Activated CD4-positive, alpha-beta T cell treated with anti-CD3 and anti-CD28 coated beads, Interleukin-2, Interleukin-6, amounts not matched to agents 100 ng/mL and 50 ng/mL, durations not matched to agents 16 hours and 8 hours (primary cell): ENCODE data around the gene CREM.

Experiments
- DNase-seq: peaks from one replicate; pipeline ENCODE4 v3.0.0-alpha.2; 2020

Gene CREM

DNA sequence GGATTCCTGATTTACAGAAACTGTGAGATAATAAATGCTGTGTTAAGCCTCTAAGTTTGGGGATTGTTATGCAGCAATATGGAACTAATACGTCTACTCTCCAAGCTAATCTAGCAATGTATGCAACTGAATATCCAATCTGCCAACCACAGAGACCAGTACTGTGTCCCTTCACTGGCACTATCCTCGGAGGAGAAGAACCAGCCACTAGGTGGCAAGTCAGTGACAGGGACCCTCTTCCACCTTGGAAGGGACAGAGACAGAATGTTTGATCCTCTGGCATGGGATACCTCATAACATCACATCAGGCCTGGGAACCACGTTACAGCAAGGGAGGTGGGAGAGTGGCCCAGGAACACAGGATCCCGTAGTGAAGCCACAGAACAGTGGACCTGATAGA is 96.4 kb downstream of the CREM start:
- DNase-seq: no peak

DNA sequence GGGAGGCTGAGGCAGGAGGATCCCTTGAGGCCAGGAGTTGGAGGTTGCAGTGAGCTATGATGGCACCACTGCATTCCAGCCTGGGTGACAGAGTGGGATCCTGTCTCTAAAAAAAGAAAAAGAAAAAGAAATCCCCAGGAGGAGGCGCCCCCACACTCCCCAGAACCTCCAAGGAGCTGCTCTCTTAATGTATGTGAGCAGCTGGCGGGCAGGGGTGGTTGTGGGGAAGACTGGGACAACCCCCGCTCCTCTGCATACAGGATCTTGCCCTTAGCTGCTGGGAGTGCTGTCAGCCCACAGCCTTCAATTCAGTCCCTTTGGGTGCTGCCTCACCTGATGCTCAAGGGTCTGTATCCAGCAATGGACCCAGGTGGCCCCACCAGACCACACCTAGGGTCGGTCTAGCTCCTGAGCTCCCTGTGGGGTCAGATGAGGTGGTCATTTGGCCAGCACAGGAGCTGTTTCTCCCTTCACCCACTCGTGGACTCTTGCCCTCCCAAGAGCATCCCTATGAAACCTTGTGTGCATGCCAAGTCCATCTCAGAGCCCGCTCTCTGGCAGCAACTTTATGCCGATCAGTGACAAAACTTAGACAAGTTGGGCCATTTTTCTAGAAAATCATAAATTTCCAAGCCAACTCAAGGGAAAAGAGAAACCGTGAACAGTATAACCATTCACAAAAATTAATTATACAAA is 97.5 kb downstream of the CREM start:
- no peak for DNase-seq

- DNase-seq: peak; percentile 64
Observed at GRCh38 chr10:35225204-35225603, 98.6 kb downstream of the CREM start.

- DNase-seq: no peak
Observed at GRCh38 chr10:35226507-35226906, 99.9 kb downstream of the CREM start.

GRCh38 chr10:35228058-35228457 is 101.4 kb downstream of the CREM start:
- DNase-seq: no peak

DNA sequence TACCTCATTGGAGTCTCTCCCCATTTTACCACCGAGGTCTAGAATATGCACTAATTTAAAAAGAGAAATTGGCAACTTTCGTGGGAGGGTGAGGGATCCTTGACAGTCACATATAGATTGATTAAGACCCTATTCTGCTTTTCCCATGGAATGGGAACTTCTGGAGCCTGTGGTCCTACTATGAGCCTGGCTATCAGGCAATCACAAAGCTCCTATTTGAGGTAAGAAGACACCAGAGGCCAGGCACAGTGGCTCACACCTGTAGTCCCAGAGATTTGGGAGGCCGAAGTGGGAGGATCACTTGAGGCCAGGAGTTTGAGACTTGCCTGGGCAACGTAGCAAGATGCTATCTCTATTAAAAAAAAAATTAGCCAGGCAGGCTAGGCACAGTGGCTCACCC is 105.0 kb downstream of the CREM start:
- no peak for DNase-seq

DNA sequence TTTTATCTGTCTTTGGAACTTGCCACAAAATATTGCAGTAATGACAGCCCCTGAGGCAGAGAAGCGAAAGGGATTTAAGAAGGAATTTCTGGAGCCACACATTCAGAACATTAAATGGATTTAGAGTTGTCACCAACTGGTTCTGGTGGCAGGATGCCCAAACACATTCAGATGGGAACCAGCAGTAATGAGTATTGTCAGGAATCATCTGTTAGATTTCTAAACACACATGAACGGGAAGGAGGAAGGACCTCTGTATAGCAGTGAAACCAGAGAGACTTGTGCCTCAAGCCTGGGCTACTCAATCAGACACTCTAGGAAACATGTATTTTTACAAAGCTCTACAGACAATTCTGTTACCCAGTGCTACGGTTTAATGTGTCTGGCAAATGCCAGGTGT is 105.9 kb downstream of the CREM start:
- DNase-seq: no peak

- no peak for DNase-seq
Observed at GRCh38 chr10:35234073-35234472, 107.4 kb downstream of the CREM start.

GRCh38 chr10:35236739-35237138 is 110.1 kb downstream of the CREM start:
- no peak for DNase-seq

- DNase-seq: no peak
Observed at GRCh38 chr10:35237766-35238512, 111.3 kb downstream of the CREM start.

DNA sequence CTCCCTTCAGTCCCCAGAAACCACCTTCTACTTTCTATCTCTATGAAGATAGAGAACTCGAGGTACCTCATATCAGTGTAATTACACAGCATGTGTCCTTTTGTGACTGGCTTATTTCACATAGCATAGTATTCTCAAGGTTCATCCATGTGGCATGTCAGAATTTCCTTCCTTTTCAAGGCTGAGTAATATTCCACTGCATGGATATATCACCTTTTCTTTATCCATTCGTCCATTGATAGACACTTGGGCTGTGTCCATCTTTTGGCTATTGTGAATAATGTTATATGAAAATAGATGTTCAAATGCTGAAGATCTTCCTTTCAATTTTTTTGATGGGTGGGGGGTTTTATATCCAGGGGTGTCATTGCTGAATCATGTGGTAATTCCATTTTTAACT is 117.9 kb downstream of the CREM start:
- DNase-seq: no peak

DNA sequence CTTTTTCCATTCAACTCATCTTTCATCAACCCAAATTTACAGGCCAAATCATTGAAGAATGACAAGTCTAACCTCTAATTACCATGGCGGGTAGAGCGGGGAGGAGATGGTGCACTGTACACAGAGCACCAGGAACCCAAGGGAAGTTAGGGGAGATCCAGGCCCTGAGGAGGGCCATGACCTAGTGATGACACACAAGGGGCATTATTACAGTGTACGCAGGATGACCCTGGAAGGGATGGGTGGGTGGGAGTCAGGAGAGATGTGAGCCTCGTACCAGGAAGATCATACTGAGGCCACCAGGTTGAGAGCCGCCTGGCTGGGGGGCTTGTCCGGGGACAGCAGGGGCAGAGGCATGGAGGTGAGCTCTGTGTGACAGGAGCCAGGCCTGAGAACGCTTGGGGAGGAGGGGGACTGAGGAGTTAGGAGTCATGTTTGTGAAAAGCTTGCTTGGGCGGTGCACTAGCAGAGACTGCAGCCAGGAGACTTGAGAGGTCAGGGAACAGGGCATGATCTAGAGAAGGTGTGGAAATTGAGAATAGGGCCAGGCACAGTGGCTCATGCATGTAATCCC is 120.2 kb downstream of the CREM start:
- DNase-seq: no peak

DNA sequence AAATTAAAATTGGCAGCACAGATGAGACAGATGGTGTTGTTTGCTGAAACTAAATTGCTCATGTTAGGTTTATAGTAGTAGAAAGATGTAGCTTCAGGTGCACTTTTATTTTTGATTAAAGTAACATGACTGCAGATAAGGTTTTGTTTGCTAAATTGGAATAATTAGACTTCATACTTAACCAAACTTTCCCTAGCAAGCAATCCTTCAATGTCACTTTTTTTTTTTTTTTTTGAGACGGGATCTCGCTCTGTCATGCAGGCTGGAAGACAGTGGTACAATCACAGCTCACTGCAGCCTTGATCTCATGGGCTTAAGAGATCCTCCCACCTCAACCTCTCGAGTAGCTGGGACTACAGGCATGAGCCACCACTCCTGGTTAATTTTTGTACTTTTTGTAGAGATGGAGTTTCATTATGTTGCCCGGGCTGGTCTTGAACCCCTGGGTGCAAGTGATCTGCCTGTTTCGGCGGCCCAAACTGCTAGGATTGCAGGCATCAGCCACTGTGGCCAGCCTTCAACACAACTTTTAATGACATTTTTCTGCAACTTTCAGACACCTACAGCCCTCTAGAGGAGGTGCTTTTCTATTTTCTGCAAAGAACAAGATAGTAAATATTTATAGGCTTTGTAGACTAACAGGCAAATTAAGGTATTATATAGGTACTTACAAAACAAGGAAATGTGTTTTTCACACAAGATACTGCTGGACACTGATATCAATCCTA is 124.9 kb downstream of the CREM start:
- no peak for DNase-seq

GRCh38 chr10:35257057-35257983 is 130.7 kb downstream of the CREM start:
- no peak for DNase-seq

DNA sequence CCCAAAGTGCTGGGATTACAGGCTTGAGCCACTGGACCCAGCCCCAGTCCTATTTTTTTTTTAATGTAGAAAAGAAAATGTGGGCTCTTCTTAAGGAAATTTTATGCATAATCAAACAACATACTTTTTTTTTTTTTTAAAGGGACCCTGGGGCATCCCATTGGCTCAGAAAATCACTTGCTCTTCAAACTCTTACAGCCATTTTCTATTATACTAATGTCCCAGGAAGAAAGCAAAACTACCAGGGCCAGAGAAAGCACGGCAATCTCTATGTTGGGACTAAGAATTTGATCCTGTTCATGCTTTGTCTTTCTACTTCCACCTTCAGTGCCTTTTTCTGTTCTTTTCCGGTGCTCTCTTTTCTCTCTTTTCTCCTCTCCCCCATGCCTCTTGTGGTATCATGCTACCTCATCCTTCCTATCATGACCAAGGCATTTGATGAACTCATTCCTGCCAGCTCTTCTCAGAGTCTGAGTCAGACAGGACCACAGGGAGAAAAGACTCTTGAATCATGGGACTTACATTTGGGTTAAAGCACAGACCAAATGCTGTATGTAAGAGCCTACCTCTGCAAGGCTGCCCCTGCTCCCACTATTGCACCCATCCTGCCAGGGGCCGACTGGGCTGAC is 133.2 kb downstream of the CREM start:
- peak; percentile 51 for DNase-seq

DNA sequence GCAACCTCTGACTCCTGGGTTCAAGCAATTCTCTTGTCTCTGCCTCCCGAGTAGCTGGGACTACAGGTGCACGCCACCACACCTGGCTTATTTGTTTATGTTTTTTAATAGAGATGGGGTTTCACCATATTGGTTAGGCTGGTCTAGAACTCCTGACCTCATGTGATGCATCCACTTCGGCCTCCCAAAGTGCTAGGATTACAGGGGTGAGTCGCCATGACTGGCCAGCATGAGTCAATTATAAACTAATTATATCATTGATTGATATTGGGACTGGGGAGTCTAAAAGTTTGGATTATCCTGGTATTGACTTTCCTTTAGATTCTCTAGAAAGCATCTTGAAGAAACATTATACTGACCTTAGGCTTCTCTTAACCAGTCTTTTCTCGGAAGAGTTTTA is 135.8 kb downstream of the CREM start:
- no peak for DNase-seq
